K562 (cell line): ENCODE measurements around the gene ANKMY1. TPM values are rescaled to one million over a fixed set of nuclear protein-coding genes. Genes with fewer than 3 reads are reported as not detected.
A peak's percentile ranks its signal among the peaks of the same experiment; 100 is the strongest.

Experiments used
- ATF7 ChIP-seq: fragments of 450-650 bp; IDR thresholded peaks from 2 replicates; pipeline ENCODE4 v1.7.1; 2014; ENCODE audit warnings: mild to moderate bottlenecking, moderate library complexity
- CTBP1 ChIP-seq: fragments of 450-650 bp; IDR thresholded peaks from 2 replicates; pipeline ENCODE4 v1.6.1; 2016; ENCODE audit warnings: borderline replicate concordance
- ESRRA ChIP-seq: fragments of 450-650 bp; IDR thresholded peaks from 2 replicates; pipeline ENCODE4 v1.6.1; 2014; ENCODE audit warnings: low read depth, mild to moderate bottlenecking, moderate library complexity, borderline replicate concordance
- HDAC2 ChIP-seq: fragments of 450-650 bp; IDR thresholded peaks from 2 replicates; pipeline ENCODE4 v1.6.1; 2016; ENCODE audit warnings: mild to moderate bottlenecking
- KDM2B ChIP-seq: fragments of 250-450 bp; sonication (Bioruptor Pico); IDR thresholded peaks from 2 replicates; pipeline ENCODE4 v1.8.0; 2021; ENCODE audit warnings: mild to moderate bottlenecking, moderate library complexity
- KLF13 ChIP-seq: fragments of 450-650 bp; IDR thresholded peaks from 2 replicates; pipeline ENCODE4 v1.6.1; 2016; ENCODE audit warnings: missing genetic modification characterization, low read depth, mild to moderate bottlenecking, missing compliant biosample characterization, moderate library complexity, borderline replicate concordance
- MYC ChIP-seq, 2 experiments: fragments of 250-450 bp in 1 of 2; sonication (Bioruptor Pico) in 1 of 2; IDR thresholded peaks; 2 replicates each; pipeline versions ENCODE4 v1.5.1 to v1.6.1; 2012 to 2021; ENCODE audit warnings: low read depth in 2 of 2, borderline replicate concordance in 1 of 2, improper control_type of control experiment in 1 of 2, low read length in 1 of 2, mild to moderate bottlenecking in 1 of 2, moderate library complexity in 1 of 2
- RAD51 ChIP-seq: fragments of 450-650 bp; IDR thresholded peaks from 2 replicates; pipeline ENCODE4 v1.7.1; 2016; ENCODE audit warnings: low read depth, mild to moderate bottlenecking, borderline replicate concordance
- RCOR1 ChIP-seq, 2 experiments: IDR thresholded peaks; 2 replicates each; pipeline ENCODE4 v1.6.1; 2012; ENCODE audit warnings: low read depth in 2 of 2, low read length in 2 of 2, borderline replicate concordance in 1 of 2, improper control_type of control experiment in 1 of 2
- REST ChIP-seq, 2 experiments: fragments of 450-650 bp; formaldehyde crosslinking in 1 of 2; IDR thresholded peaks; 2 replicates each; pipeline versions ENCODE4 v1.4.0 to v1.6.1; 2014 to 2020; ENCODE audit warnings: mild to moderate bottlenecking in 2 of 2, borderline replicate concordance in 1 of 2, low read depth in 1 of 2
- SMAD1 ChIP-seq: fragments of 150-350 bp; IDR thresholded peaks from 2 replicates; pipeline ENCODE4 v1.6.1; 2014; ENCODE audit warnings: low read length, low read depth; ENCODE audit not compliant: partially characterized antibody
- TBP ChIP-seq: optimal IDR thresholded peaks from 2 replicates; pipeline ENCODE3; 2011; ENCODE audit warnings: low read depth, low read length, improper control_type of control experiment
- XRCC4 ChIP-seq: IDR thresholded peaks from one replicate; pipeline ENCODE4 v1.6.1; 2011; ENCODE audit not compliant: insufficient read depth, insufficient read length; ENCODE audit errors: extremely low read depth
- ZNF175 ChIP-seq: fragments of 200-800 bp; sonication (Bioruptor generic); IDR thresholded peaks from 2 replicates; pipeline ENCODE4 v1.6.1; 2016; ENCODE audit warnings: low read depth, mild to moderate bottlenecking, missing genetic modification characterization, missing compliant biosample characterization
- ZNF263 ChIP-seq: sonication (generic); formaldehyde crosslinking; IDR thresholded peaks from 2 replicates; pipeline ENCODE4 v1.8.0; 2022; ENCODE audit warnings: mild to moderate bottlenecking, missing genetic modification reagents, borderline replicate concordance
- ZNF561 ChIP-seq: fragments of 450-650 bp; formaldehyde crosslinking; conservative IDR thresholded peaks from 2 replicates; pipeline ENCODE4 v1.4.0; 2020; ENCODE audit warnings: mild to moderate bottlenecking, moderate library complexity
- polyA plus RNA-seq, 8 experiments: library from polyadenylated mRNA; depleted of rRNA in 4 of 8; stranded (reverse) in 5 of 8; unstranded in 3 of 8; fragments of >200 nt; fragmentation: Nextera tagmentation in 2 of 8; fragmentation: Illumina TruSeq in 1 of 8; extraction: Ambion mirVana in 2 of 8; extraction: Trizol in 1 of 8; gene quantifications; 2 replicates each; pipeline versions ENCODE4 v1.2.1 to v1.2.3, GENCODE V29; 2011 to 2014; ENCODE audit warnings: inconsistent platforms in 1 of 8, missing spikeins in 1 of 8
- total RNA-seq, 7 experiments: library from RNA; depleted of rRNA in 6 of 7; stranded (reverse); fragments of >200 nt in 6 of 7; fragmentation: Illumina TruSeq in 2 of 7; extraction: Trizol in 2 of 7; gene quantifications; 2 replicates each; pipeline versions ENCODE4 v1.2.1 to v1.2.3, GENCODE V29; 2011 to 2021; ENCODE audit warnings: low replicate concordance in 1 of 7

ANKMY1 gene
- total and polyA plus RNA-seq, 9 of the 15 experiments (the other 6 are each of a cell fraction or from before 2014, with no cell fraction given), result 0.75 to 15.1 (median 11.7) TPM

GRCh38 chr2:240604291-240604938 lies 46.6 kb upstream of the ANKMY1 start (continued):
- TF ChIP-seq REST (IDR thresholded peaks at IDR 0.05; ENCODE audit: borderline replicate concordance) (peak; percentile 89), REST (CRISPR knock-in tag; IDR thresholded peaks at IDR 0.05; ENCODE audit: low read depth) (peak; percentile 53; the same call in 1 of the 2 replicates), RAD51 (no peak), ZNF175 (no peak), TBP (no peak), XRCC4 (no peak), HDAC2 (0 out of 2 replicates have a peak, but pooled peaks have one; percentile 53), CTBP1 (peak; percentile 80), ATF7 (peak; percentile 65), KLF13 (no peak), ZNF263 (CRISPR knock-in tag) (no peak; the same call in 1 of the 2 replicates), KDM2B (no peak), SMAD1 (peak; percentile 95), ESRRA (0 out of 2 replicates have a peak, but pooled peaks have one; percentile 21), MYC (IDR thresholded peaks at IDR 0.05; ENCODE audit: low read depth, low read length) (0 out of 2 replicates have a peak, but pooled peaks have one; percentile 28), MYC (CRISPR knock-in tag; IDR thresholded peaks at IDR 0.05; ENCODE audit: borderline replicate concordance, low read depth) (no peak), RCOR1 (IDR thresholded peaks at IDR 0.05; ENCODE audit: borderline replicate concordance in 1 of 2, low read depth in 2 of 2, low read length in 2 of 2) (peak in 1 of 2 experiments; percentile 65; a peak in 2 of 4 replicates), ZNF561 (CRISPR knock-in tag) (no peak)
